NCI-H510A treated with DMSO at 0.1 percent for 48 hours (cell line): ENCODE measurements around the gene DRC7.
A peak's percentile ranks its signal among the peaks of the same experiment; 100 is the strongest.

ENCODE experiments used
- DNase-seq: peaks from one replicate; lab custom pipeline; 2025; lab: John Stamatoyannopoulos, UW

Gene DRC7, protein sequence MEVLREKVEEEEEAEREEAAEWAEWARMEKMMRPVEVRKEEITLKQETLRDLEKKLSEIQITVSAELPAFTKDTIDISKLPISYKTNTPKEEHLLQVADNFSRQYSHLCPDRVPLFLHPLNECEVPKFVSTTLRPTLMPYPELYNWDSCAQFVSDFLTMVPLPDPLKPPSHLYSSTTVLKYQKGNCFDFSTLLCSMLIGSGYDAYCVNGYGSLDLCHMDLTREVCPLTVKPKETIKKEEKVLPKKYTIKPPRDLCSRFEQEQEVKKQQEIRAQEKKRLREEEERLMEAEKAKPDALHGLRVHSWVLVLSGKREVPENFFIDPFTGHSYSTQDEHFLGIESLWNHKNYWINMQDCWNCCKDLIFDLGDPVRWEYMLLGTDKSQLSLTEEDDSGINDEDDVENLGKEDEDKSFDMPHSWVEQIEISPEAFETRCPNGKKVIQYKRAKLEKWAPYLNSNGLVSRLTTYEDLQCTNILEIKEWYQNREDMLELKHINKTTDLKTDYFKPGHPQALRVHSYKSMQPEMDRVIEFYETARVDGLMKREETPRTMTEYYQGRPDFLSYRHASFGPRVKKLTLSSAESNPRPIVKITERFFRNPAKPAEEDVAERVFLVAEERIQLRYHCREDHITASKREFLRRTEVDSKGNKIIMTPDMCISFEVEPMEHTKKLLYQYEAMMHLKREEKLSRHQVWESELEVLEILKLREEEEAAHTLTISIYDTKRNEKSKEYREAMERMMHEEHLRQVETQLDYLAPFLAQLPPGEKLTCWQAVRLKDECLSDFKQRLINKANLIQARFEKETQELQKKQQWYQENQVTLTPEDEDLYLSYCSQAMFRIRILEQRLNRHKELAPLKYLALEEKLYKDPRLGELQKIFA

DNA sequence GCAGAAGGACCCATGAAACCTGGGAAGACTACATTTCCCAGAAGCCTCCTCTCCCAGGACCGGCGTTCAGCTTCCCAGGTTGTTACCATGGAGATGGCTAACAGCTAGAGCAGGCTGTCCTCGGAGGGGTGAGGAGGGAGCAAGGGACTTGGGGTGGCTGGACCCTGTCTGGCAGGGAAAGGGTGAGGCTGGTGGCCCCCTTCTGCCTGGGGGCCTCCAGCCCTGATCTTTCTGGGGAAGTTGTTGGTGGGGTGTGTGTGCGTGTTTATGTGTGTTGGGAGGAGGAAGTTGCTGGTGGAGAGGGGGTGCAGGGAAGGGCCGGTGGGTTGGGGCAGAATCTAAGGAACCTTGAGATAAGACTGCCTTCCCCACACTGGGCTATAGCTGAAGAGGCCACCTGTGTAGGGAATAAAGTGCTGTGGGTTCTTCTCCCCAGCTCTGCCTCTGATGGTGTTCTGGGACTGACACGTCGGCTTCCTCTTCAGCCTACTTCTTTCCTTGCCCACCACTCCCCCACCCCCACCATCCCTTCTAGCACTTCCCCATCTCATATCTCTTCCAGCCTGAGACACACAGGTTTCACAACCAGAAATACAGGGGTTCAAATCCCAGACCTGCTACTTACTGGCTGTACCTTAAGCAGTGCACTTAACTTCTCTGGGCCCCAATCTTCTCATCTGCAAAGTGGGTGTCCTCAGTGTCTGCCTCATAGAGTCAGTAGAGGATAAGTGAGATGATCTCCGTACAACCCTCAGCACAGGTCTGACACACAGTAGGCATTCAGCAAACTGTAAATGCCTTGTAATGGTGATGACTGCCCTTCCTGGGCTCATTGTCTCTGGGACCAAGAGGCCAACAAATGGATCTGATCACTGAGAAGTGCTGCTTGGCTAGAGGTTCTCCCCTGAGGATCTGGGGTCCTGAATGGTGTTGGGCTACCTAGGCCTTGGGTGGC is at the start of gene DRC7:
TSS of gene DRC7 (plus strand) at position 82 of the 955 bp plus-strand sequence. CDS start 3,144 bp downstream, outside the sequence.
- peak; percentile 68 for DNase-seq

DNA sequence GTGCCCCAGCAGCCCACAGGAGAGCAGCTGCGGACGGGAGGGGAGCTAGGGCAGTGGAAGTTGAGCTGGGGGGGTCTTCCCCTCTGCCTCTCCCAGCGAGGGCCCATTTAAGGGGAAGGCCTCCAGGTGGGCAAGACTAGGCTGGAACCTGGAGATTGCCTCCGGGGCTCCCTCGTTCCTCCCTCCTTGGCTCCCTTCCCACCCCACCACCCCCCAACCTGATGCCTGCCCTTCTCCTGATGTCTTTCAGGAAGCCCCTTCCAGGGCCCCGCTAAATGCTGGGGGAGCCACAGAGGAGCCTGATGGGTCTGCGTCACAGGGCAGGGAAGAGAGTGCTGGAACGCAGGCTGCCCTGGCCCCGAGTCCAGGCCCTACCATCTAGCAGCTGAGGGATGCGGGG is 49.4 kb upstream of the DRC7 start:
- DNase-seq = no peak

DNA sequence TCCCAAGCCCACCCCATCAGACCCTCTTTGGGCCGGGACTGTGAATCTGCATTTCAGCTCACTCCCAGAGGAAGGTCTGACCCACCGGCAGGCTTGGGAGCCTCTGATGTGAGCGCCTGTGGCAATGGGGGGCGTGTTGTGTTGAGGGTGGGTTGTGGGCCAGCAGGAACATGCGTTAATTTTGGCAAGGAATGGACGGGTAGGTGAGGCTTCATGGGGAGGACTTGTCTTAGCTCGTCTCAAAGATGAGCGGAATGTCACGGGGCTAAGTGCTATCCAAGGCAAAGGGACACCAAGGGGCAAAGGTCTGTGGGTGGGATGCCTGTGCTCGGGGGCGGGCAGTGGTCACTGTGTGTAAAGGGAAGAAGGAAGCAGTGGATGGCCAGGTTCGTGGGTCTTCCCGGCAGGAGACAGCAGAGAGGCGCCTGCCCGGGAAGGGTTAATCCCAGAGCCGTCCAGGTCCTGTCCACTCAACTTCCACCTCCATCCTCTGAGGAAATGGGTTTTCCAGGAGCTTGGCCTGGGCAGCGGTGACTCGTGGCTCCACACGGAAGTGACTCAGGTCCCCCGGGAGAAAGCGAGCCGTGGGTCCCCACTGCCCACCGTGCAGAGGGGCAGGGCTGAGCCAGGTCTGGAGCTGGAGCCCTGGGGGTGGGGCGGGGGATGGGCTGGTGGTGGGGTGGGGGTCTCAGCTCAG is 48.8 kb upstream of the DRC7 start:
- no peak for DNase-seq

DNA sequence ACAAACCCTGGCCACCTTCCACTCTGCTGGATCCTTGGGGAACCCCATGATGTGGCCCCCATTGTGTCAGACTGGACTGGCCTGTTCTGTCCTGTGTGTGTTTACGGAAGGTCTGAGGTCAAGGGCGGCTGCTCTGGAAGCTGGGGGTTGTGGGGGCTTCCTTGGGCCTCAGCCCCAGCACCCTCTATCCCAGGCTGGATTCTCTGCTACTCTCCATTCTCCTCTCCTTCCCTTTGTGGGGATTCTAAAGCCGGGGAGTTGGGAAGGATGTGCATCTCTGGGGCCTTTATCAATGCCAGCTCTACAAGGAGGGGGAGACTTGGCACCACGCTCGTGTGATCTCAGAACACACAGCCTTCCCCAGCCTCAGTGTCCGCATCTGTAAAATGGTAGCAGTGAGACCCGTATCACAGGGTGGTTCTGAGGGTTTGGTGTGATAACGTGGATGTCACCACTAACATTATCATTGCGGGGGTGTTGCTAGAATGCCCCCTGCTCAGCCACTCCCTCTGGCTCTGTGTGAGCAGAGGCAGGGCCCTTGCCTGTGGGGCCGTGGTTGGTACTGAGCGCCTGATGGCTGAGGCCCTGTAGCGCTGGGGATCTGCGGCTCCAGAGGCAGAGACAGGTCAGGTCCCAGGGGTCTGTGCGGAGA is 48.1 kb upstream of the DRC7 start:
- DNase-seq = no peak

DNA sequence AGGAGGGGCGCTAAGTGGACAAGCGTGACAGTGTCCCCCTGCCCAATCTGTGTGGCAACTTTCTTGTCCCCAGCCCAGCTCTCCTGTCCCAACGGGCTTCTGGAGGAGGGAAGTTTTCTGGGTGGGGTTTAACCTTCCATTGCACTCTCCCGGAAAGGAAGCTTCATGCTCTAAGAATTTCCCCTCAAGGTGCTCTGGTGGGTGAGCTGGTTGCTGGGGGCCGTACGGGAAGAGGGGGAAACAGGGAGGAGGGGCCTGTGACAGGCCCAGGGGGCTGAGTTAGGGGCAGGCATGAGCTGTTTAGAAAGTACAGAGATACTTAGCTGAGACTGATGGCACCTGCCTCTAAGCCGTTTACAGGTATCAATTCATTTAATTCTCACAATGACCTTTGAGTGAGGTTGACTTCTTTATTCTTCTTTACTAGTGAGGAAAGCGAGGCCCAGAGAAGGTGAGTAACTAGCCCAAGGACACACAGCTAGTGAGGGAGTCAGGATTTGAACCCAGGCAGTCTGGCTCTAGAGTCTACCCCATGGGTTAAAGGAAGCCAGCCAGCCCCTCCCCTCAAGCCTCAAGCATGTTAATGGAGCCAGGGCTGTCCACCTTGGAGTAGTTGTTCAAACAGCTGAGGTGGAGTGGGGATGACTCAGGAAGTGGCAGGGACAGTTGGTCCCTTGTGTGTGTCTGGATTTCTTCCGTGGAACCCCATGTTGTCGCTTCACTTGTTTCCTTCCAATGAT is 47.3 kb upstream of the DRC7 start:
- no peak for DNase-seq

DNA sequence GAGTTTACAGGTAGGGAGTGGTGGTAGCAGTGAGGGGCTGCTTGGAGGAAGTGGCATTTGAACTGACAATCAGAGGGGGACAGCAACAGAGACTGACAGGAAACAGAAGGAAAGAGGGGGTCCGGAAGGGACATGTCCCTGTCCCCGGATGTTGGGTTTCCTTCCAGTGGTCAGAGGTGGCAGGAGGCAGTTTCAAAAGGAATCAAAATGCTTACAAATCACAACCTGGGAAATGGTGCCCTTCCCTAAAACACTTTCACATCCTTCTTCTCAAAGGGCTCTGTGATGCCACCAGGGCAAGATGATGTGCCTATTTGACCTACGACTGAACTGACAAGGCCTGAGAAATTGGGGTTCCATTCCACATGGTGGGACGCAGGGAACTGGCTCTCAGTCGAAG is 46.5 kb upstream of the DRC7 start:
- DNase-seq = no peak

DNA sequence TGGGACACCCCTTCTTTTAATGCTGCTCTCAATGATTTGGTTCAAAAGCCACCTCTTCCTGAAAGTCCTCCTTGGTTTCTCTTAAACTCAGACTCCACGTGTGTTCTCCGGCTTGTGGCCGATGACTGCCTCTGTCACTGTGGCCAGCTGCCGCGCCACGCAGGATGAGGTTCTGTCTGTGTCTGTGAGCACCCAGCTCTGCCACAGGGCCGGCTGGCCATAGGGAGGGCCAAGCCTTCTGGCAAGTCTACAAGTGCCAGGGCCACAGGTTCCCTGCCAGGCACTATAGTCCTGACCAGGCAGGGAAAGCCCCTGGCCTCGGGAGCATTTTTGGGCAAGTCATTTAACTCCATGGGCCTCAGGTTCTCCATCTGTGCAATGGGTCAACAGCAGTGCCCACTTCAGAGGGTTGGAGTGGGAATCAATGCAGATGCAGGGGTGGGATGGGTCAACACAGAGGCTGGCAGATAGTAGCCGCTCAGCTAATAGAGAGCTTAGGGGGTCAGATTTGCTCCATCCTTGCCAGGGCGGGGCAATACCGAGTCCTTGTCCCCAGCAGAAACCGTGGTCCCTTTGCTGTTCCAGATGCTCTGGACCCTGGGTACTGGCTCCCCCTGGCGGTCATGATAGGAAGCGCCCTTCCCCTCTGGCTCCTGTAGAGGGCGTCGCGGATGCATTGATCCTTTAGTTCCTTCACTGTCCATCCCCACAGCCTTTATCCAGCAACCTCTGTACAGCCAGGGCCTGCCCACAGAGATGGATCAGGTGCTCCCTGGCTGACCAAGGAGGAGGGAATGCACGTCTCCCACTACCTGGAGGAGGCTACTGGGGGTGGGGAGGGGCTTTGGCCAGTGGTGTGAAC is 45.8 kb upstream of the DRC7 start:
- DNase-seq = peak; percentile 79

DNA sequence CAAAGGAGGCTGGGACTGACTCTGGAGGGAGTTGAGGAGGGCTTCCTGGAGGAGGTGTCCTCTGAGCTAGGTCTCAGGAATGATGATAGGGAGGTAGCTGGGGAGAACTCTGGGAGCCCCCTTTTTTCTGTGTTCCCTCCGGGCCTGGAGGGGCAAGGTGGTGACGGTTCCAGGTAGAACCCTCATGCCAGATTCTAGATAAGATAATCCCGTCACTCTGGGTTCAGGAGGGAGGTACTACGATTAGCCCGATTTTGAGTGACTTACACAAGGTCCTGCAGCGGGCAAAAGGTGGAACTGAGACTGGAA is 45.2 kb upstream of the DRC7 start:
- no peak for DNase-seq

DNA sequence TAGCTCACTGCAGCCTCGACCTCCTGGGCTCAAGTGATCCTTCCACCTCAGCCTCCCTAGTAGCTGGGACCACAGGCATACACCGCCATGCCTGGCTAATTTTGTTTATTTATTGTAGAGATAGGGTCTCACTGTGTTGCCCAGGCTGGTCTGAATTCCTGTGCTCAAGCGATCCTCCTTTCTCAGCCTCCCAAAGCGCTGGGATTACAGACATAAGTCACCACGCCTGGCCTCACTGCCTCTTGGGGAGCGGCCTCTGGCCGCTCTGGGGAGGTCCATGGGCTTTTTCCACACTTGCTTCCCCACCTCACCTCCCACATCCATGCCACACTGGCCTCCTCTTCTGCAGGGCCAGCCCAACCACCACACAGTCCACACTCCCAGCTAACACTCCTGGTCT is 44.8 kb upstream of the DRC7 start:
- no peak for DNase-seq

DNA sequence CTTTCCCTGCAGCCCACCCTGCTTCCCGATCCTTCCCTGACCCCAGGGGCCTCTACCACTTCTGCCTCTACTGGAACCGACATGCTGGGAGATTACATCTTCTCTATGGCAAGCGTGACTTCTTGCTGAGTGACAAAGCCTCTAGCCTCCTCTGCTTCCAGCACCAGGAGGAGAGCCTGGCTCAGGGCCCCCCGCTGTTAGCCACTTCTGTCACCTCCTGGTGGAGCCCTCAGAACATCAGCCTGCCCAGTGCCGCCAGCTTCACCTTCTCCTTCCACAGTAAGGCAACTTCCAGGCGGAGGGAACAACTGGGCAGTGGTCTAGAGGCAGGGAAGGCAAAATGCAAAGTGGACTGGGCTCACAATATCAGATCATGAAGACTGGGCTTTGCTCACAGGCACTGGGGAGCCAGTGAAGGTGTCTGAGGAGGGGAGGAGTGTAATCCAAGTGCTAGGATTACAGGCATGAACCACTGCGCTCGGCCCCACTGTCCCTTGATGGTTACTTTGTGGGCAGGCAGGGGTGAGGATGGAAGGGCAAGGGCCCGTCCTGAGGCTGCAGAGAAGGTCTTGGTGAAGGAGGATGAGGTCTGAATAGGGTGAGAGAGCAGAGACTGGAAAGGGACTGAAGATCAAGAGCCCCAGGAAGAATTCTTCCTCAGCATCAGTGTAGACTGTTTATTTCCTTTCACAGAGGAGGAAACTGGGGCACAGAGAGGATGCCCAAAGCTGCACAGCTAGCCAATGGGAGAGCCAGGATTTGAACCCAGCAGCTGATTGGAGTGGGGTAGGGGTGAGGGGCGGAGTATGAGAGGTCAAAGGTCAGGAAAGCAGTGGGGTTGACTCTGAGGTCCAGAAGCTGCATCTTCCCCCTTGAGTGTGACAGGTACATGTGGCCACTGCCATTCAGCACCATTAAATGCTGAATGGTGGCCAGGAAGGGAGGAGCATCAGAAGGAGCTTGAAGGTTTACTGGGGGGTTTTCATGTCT is 43.0 kb upstream of the DRC7 start:
- DNase-seq = no peak

DNA sequence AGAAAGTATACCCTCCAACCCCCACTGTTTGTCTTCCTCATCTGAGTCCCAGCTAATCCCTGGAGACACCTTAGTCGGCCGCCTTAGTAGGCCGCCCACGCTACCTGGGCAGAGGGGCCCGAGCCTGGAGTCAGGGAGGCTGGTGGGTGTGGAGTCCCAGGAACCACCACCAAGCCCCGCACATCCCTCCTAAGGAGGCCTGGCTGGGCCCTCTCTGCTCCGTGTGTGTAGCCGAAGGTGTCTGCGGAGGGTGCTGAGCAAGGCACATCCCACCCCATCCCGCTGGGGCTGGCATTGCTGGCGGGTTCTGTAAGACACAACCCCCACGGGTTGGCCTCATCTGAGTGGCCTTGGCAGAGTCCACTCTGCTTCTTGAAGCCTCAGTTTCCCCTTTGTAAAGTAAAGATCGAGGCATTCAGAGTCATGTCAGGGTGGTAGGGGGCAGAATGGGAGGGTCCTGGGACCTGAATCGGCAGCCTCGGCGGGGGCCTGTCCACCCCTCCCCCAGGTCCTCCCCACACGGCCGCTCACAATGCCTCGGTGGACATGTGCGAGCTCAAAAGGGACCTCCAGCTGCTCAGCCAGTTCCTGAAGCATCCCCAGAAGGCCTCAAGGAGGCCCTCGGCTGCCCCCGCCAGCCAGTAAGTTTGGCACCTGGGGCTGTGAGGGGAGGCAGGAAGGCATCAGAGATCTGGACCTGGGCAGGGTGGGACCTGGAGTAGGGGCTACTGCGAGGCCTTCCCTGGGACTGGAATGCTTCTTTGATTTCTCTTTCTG is 41.7 kb upstream of the DRC7 start:
- DNase-seq = no peak

DNA sequence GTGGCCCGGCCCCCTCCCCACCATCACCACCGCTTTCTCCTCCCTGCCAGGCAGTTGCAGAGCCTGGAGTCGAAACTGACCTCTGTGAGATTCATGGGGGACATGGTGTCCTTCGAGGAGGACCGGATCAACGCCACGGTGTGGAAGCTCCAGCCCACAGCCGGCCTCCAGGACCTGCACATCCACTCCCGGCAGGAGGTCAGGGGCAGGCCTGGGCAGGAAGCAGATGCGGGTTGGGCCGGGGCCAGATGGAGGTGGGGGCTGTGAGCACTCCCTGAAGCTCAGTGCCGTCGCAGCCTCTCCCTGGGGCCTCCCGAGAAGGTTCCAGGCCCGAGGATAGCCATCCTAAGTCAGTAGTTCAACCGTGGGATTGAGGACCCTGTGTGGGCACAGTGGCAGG is 40.7 kb upstream of the DRC7 start:
- no peak for DNase-seq

DNA sequence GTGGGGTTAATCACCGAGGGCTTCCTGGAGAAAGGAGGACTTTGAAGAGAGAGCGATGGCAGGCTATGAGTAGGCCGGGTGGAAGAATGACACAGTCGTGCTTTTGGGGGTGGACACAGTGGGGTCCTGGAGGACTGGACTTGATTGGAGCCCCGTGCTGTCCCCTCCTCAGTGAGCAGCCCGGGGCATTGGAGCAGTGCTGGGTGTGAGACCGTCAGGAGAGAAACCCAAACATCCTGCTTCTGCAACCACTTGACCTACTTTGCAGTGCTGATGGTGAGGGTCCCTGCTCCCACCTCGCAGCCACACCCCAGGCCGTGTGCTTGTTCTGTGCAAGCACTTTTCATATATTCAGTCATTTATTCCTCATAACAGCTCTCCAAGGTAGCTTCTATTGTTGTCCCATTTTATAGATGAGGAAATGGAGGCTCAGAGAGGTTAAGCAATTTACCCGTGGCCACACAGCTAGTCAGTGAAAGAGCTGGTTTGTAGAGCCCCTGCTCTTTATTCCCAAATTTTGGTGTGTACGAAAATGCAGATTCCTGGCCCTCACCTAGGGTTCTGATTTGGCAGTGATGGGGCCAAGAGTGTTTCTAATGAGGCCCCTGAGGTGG is 38.2 kb upstream of the DRC7 start:
- no peak for DNase-seq

DNA sequence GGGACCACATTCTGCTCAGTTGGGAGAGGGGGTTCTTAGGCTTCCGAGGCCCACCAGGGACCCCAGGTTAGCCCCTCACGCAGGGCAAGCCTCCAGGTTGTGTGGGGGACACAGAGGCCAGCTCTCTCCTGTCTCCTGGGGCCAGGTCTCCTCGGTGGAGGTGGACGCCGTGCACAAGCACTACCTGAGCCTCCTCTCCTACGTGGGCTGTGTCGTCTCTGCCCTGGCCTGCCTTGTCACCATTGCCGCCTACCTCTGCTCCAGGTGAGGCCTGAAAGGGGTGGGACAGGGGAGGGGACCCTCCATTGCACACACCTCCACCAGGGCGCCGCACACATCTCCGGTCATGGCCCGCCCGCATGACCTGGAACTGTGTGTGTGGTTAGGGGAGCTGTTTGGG is 37.4 kb upstream of the DRC7 start:
- DNase-seq = no peak

DNA sequence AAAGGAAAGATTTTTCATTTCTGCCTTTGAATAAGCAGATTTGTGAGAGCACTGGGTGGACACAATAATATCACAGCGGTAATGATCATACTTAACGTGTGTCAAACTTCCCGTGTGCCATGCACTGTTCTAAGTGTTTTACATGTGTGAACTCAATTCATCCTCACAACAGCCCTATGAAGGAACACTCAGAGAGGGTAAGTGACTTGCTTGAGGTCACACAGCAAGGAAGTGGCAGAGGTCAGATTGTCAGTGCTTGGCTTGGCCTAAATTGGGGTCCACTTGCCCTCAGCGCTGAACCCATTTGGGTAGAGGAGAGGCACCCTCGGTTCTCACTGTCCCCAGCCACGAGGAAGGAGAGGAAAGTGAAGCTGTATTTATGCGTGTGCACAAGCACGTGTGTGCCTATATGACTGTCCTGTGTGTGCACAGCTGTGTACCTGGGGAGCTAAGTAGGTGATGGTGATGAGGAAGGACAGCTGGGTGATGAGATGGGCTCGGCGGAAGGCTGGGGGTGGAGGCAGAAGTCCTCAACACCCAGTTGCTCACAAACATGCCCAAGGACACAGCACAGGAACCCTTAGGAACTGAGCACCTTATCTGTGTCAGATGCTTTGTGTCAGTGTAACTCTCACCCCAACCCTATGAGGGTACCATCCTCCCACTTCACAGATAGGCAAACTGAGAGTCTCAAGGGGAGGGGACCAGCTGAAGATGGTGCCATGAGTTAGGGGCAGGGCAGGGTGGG is 36.3 kb upstream of the DRC7 start:
- no peak for DNase-seq
